Cerebellar nuclear complex (tissue), 1 donor: ENCODE results near the gene PIEZO1.
"Not testable (repeated sequence)": the region's sequence is repeated elsewhere in the genome, so short reads cannot be mapped to it uniquely, and the experiment has no call there.

ENCODE experiments used
- DNase-seq, 2 experiments: peaks; one replicate each; lab custom pipeline; 2025; lab: John Stamatoyannopoulos, UW

The PIEZO1 gene

DNA sequence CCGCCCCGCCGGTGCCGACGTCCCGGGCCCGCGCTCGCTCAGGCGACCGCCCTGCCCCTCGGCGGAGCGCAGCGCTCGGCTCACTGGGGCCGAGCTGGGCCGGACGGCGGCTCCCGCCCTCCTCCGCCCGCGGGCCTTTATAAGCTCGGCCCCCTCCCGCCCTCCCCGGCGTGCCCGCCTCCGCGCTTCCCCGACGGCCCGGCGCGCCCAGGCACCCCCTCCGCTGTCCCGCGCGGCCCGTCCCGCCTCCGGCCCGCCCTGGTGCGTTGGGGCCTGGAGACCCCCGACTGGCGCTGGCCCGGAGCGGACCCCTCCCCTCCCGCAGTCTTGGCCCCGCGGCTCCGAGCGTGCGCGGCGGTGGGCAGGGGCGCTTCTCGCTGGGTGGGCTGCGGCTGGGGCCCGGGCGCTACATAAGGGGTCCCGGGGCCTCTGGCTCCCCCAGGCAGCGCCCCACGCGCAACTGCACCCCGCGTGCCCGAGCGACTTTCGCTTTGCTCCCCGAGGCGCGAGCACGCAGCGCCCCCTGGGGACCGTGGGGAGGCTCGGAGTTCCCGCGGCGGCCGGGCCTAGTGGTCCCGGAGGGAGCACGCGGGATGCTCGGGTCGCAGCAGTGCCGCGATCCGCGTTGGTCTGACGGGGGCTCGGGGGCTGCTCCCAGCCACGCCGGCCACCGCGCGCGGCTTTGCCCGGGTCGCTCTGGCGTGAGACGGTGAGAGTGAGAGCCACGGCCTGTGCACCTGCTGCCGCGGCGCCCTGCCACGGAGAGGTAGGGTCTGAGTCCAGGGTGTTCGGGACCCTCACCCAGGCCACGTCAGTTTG lies at the start of gene PIEZO1:
Gene PIEZO1 (minus strand): TSS at position 115 of the 819 bp plus-strand sequence. CDS start 256 bp downstream, outside the sequence.
- DNase-seq = no peak

DNA sequence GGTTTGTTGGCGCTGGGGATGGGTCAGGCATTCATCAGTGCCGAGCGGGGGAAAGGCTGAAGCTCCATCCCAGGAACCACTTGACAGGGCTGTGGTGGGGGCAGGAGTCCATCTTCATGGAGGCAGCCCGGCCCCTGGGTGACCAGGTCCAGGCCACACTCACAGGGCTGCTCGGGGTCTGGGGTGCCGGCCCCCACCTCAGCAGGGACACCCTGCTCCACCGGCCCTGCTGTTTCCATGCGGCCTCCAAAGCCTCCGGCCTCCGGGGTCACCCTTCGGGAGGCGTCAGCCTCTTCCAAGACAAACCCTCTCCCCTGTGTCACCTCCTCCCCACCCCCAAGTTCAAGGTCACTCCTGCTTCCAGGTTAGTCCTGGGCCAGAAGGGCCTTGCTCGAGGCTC lies 49.6 kb upstream of the PIEZO1 start:
- DNase-seq = no peak

- no peak for DNase-seq
Measured at GRCh38 chr16:88833086-88833485, 48.1 kb upstream of the PIEZO1 start.

GRCh38 chr16:88831838-88832237 lies 46.8 kb upstream of the PIEZO1 start:
- no peak for DNase-seq

DNA sequence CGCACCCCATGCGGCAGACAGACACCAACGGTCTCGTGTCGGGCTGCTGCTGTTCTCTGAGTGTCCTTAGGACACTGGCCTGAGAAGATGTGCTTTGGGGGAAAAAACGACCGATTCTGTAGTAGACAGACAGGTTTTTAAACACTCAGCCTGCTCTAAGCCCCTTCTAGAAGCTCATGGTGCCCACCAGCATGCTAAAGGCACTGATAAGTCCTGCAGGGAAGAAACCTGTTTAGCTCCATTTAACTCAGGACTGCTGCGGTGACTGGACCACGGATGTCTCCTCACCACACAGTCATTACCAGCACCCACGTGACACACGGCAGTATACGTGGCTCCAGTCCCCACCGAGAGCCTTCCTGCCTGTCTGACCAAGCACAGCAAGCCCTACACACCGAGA lies 45.8 kb upstream of the PIEZO1 start:
- no peak for DNase-seq

DNA sequence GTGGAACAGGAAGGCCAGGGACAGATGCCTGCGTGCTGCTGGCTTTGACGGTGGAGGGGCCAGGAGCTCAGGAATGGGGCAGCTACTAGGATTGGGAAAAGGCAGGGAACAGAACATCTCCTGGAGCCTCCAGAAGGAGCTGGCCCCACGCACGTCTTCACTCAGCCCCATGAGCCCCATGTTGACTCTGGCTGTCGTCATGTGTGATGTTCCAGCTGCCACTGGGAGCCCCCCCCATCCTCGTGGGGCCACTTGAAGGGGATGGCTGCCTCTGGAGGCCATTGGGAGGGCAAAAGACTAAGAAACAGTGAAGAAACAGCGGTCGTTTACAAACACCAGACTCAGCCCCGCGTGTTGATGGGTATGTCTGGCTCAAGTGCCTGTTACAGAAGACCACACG lies 45.2 kb upstream of the PIEZO1 start:
- DNase-seq = no peak

DNA sequence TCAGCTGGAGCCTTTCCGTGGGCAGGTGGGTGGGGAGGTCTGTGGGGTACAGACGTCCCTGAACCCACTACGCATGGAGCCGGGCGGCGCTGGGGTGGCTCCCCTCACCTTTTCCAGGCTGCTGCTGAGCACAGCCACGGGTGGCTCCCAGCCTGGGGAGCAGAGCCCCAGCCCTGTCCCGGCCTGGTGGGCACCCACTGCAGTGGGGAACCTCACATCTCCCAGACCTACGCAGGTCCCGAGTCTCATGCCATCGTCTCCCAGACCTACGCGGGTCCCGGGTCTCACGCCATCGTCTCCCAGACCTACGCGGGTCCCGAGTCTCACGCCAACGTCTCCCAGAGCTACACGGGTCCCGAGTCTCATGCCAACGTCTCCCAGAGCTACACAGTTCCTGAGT lies 43.7 kb upstream of the PIEZO1 start:
- no peak for DNase-seq

- DNase-seq = no peak
Measured at GRCh38 chr16:88827727-88828126, 42.7 kb upstream of the PIEZO1 start.

DNA sequence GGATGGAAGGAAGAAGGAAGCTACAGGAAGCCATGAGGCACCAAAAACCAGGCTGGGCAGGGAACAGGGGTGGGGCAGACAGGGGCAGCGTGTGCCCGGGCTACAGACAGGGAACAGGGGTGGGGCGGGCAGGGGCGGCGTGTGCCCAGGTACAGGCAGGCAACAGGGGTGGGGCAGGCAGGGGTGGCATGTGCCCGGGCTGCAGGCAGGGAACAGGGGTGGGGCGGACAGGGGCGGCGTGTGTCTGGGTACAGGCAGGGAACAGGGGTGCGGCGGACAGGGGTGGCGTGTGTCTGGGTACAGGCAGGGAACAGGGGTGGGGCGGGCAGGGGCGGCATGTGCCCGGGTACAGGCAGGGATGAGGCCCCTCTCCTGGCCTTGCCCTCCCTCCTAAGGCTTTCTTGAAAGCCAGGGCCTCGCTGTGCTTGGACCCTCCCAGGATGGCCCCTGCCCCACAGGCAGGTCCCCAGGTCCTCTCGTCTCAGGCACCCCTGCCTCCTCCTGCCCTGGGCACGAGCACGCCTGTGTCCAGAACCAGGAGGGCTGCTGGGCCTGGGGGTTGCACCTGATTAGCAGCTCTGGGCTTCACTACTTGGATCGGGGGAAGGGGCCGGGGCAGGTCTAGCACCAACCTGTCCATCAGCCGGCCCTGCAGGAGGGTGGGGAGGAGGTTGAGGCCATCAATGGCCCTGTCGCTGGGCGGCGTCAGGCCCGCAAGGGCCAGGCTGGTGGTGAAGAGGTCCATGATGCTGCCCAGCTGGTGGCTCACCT lies 41.2 kb upstream of the PIEZO1 start:
- no peak for DNase-seq

- DNase-seq = no peak
Measured at GRCh38 chr16:88825146-88825545, 40.1 kb upstream of the PIEZO1 start.

GRCh38 chr16:88824256-88825077 lies 39.4 kb upstream of the PIEZO1 start:
- DNase-seq = no peak

DNA sequence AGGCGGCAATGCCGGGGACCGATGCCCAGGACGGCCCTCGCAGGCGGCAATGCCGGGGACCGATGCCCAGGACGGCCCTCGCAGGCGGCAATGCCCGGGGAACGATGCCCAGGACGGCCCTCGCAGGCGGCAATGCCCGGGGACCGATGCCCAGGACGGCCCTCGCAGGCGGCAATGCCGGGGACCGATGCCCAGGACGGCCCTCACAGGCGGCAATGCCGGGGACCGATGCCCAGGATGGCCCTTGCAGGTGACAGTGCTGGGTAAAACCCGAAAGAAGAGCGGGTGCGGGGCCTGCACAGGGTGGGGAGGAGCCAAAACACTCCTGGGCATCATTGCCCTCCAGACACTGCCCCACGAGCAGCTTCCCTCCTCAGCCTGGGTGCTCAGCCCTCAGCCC lies 38.6 kb upstream of the PIEZO1 start:
- not testable (repeated sequence) for DNase-seq

- DNase-seq = no peak
Measured at GRCh38 chr16:88822281-88823040, 37.4 kb upstream of the PIEZO1 start.

DNA sequence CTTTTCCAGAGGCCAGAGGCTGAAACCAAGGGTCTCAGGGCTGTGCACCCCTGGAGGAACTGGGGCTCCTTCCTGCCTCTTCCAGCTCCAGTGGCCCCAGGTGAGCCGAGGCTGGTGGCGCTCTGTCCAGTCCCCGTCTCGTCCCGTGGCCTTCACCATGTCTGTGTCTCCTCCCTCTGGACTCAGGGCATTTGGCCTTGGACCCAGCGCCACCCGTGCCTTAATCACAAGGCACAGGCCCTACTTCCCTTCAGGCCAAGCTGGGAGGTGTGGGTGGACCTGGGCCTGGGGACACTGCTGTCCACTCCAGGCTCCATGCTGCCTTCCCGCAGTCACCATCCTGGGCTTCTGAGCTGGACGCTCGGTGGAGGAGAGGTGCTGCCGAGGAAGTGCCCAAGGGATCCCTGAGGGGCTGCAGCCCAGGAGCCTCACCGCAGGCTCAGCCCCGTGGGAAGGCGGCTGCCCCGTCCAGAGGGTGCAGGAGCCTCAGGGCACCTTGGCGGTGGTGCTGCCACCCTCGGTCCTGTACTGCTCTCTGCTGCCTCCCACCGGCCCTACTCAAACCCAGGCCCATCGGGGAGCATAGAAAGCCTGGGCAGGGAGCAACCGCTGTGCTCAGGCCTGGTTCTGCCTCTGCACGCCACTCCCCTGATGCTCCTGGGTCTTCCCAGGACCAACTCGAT lies 36.3 kb upstream of the PIEZO1 start:
- DNase-seq = no peak

GRCh38 chr16:88820385-88821025 lies 35.5 kb upstream of the PIEZO1 start:
- no peak for DNase-seq

DNA sequence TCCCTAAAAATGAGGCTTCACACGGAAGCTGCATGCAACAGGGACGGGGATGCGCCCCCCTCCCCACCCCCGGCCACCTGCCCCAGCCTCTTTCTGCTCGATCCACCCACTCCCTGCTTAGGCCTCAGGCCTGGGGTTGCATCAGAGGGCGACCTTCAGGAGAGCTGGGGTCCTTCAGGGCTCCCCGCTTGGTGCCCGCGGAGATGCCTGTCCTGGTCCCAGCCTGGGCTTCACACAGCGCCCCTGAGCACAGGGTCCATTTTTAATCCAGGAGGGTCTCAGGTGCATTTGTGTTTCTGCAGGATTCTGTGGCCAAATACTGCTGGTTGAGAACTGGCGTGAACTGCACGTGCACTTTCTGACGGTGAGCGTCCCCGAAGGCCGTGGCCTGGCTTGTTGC lies 34.1 kb upstream of the PIEZO1 start:
- no peak for DNase-seq

GRCh38 chr16:88818575-88818874 lies 33.5 kb upstream of the PIEZO1 start:
- no peak for DNase-seq

DNA sequence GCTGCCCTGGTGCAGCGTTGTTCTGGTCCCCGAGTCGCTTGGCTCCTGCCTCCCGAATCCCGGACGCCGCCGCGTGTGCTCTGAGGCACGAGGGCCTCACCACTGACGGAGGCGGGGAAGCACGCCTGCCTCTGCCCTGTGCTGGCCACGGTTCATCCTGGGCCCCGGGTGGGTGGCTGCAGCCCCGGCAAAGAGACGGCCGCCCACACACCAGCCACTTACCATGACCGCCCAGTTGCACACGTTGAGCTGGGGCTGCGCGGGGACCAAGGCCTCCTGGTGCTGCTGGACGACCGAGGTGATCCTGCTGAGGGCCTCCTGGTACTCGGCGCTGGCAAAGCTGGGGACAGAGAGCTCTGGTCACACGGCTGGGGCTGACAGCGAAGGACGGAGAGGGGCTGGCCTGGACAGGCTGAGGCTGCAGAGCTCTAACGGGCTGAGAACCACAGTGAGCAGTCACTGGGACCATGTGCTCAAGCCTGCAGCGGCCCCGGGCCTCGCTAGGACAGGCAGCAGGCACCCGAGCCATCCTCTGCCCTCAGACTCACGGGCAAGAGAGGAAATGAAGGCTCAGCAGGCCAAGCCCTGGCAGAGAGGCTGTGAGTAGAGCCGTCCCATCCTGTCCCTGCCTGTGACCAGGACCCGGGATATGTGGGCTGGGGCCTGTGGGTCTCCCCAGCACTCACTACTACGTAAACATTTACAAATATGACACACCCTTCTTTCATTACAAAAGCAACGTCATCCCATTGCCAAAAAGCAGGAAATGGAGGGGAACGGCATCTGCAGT lies 33.0 kb upstream of the PIEZO1 start:
- no peak for DNase-seq

DNA sequence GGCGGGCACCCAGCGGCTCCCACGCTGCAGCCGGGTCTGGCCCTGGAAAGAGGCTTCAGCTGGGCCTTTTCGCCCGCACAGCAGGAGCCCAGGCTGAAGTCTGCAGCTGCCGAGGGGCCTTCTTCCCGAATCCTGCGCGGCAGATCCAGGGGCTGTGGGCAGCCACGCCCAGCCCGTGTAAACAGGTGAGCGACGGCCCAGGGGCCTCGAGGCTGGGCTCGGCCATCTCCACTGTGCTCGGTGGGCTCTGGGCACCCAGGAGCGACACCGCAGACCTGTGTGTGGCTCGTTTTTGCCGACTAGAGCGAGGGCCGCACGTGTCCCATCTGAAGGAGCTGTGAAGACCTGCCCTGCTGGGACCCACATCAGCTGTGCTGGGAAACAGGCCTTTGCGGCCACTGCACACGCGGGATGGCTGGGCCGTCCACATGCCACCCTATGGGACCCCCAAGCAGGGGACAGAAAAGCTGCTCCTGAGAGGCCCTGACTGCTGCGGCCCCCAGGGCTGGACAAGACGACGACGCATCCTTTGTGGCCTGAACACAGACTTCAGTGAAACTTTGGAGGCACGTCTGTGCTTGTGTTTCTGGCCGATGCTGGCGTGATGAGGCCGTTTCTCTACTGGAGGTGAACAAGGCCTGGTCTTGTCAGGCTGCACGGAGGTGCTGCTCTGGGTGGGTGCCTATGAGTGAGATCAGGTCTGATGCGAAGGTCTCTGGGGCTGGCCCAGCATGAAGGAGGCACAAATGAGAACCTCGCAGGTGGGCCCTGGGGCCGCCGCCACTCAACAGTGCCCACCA lies 31.9 kb upstream of the PIEZO1 start:
- no peak for DNase-seq
